Activated T-helper 1 cell treated with anti-CD3 and anti-CD28 coated beads, Interleukin-12 subunit alpha, Interleukin-12 subunit beta, Interleukin-2, Interleukin-4 antibody, amounts not matched to agents 30 ng/mL and 10 ng/mL and 1 ng/mL, durations not matched to agents 14 hours and 24 hours and 36 hours (primary cell): Measurements from ENCODE around the gene RAI1. TPM values are rescaled to one million over a fixed set of nuclear protein-coding genes. Genes with fewer than 3 reads are reported as not detected.
A peak's percentile ranks its signal among the peaks of the same experiment; 100 is the strongest.

Experiments
- DNase-seq: peaks from one replicate; pipeline ENCODE4 v3.0.0; 2021; ENCODE audit warnings: low spot score
- H3K27ac Mint-ChIP-seq: one replicate; pipeline ENCODE4 v1.8.0; 2021; ENCODE audit warnings: mild to moderate bottlenecking, mixed read lengths
- H3K27me3 Mint-ChIP-seq: one replicate; pipeline ENCODE4 v1.8.0; 2022; ENCODE audit warnings: mild to moderate bottlenecking, moderate library complexity, mixed read lengths; ENCODE audit not compliant: insufficient read depth
- H3K36me3 Mint-ChIP-seq: one replicate; pipeline ENCODE4 v1.8.0; 2021; ENCODE audit warnings: low read depth, mixed read lengths
- H3K4me1 Mint-ChIP-seq: one replicate; pipeline ENCODE4 v1.8.0; 2021; ENCODE audit warnings: low read depth, mixed read lengths
- H3K4me3 Mint-ChIP-seq: one replicate; pipeline ENCODE4 v1.8.0; 2021; ENCODE audit warnings: mild to moderate bottlenecking, moderate library complexity, mixed read lengths
- H3K9me3 Mint-ChIP-seq: one replicate; pipeline ENCODE4 v1.8.0; 2021; ENCODE audit warnings: mixed read lengths
- intact Hi-C: fragments of 100-400 bp; cut with micrococcal nuclease; formaldehyde crosslinking; loops from one replicate; pipeline ENCODE4 v1.15.1; 2024
- total RNA-seq: library from RNA; stranded (reverse); gene quantifications from 2 replicates; pipeline ENCODE4 v1.2.3, GENCODE V29; 2022

RAI1 gene
- total RNA-seq, 1 donor from 2014 or later = 31.1 TPM

- no peak for DNase-seq
- Mint-ChIP-seq H3K4me3 (no peak overlapping the region), H3K27ac (no peak overlapping the region), H3K27me3 (no peaks in the 10 kb centered on the region), H3K36me3 (peaks cover 2% of the 10 kb centered on the region), H3K4me1 (peaks cover 41% of the 10 kb centered on the region), H3K9me3 (no peaks in the 10 kb centered on the region)
- intact Hi-C loops = loop anchor here (5.0 to 10.0 kb wide), 4 partner anchors 97 to 710 kb away; partner anchors contain the start of genes ALKBH5, DRG2 and MPRIP
These were observed 73.7 kb downstream of the RAI1 start for GRCh38 chr17:17754719-17755686.

GRCh38 chr17:17755715-17756114 lies 74.5 kb downstream of the RAI1 start:
- peaks cover 2% of the 10 kb centered on the region for H3K36me3 Mint-ChIP-seq
- no peak overlapping the region for H3K4me3 Mint-ChIP-seq
- intact Hi-C loops = loop anchor here (10.0 kb wide), 1 partner anchor 711 kb away; the partner anchor contains the start of gene MPRIP
- no peaks in the 10 kb centered on the region for H3K9me3 Mint-ChIP-seq
- H3K27me3 Mint-ChIP-seq = no peaks in the 10 kb centered on the region
- peak overlapping the region; percentile 36 for H3K27ac Mint-ChIP-seq
- peaks cover 35% of the 10 kb centered on the region for H3K4me1 Mint-ChIP-seq
- no peak for DNase-seq

GRCh38 chr17:17757391-17757791 lies 76.1 kb downstream of the RAI1 start:
- intact Hi-C loops = loop anchor here (10.0 kb wide), 1 partner anchor 713 kb away; the partner anchor contains the start of gene MPRIP
- H3K27me3 Mint-ChIP-seq = no peaks in the 10 kb centered on the region
- peak overlapping the region; percentile 15 for H3K4me3 Mint-ChIP-seq
- no peak for DNase-seq
- no peaks in the 10 kb centered on the region for H3K9me3 Mint-ChIP-seq
- no peaks in the 10 kb centered on the region for H3K36me3 Mint-ChIP-seq
- no peak overlapping the region for H3K27ac Mint-ChIP-seq
- peaks cover 22% of the 10 kb centered on the region for H3K4me1 Mint-ChIP-seq

- Mint-ChIP-seq H3K4me1 (peaks cover 16% of the 10 kb centered on the region), H3K9me3 (no peaks in the 10 kb centered on the region), H3K4me3 (no peak overlapping the region), H3K36me3 (no peaks in the 10 kb centered on the region), H3K27ac (no peak overlapping the region), H3K27me3 (no peaks in the 10 kb centered on the region)
- no peak for DNase-seq
- intact Hi-C loops = loop anchor here (10.0 kb wide), 1 partner anchor 713 kb away; the partner anchor contains the start of gene MPRIP
These were observed 76.9 kb downstream of the RAI1 start for GRCh38 chr17:17757956-17758845.

- H3K9me3 Mint-ChIP-seq = no peaks in the 10 kb centered on the region
- intact Hi-C loops = loop anchor here (10.0 kb wide), 1 partner anchor 714 kb away; the partner anchor contains the start of gene MPRIP
These were observed 77.8 kb downstream of the RAI1 start for GRCh38 chr17:17758941-17759563.

GRCh38 chr17:17760350-17760749 lies 79.1 kb downstream of the RAI1 start:
- Mint-ChIP-seq H3K27me3 (no peaks in the 10 kb centered on the region), H3K9me3 (no peaks in the 10 kb centered on the region), H3K4me1 (peaks cover 16% of the 10 kb centered on the region), H3K36me3 (no peaks in the 10 kb centered on the region), H3K4me3 (no peak overlapping the region), H3K27ac (no peak overlapping the region)
- DNase-seq = no peak
- intact Hi-C loops = no loop called here

More at GRCh38 chr17:17758941-17759563, 77.8 kb downstream of the RAI1 start:
- Mint-ChIP-seq H3K27me3 (no peaks in the 10 kb centered on the region), H3K36me3 (no peaks in the 10 kb centered on the region), H3K4me1 (peaks cover 16% of the 10 kb centered on the region), H3K27ac (no peak overlapping the region), H3K4me3 (no peak overlapping the region)
- no peak for DNase-seq

- Mint-ChIP-seq H3K4me1 (peaks cover 16% of the 10 kb centered on the region), H3K4me3 (no peak overlapping the region), H3K27me3 (no peaks in the 10 kb centered on the region), H3K9me3 (no peaks in the 10 kb centered on the region), H3K36me3 (no peaks in the 10 kb centered on the region), H3K27ac (no peak overlapping the region)
- no peak for DNase-seq
- intact Hi-C loops = no loop called here
These were observed 79.8 kb downstream of the RAI1 start for GRCh38 chr17:17760872-17761550.

- no peak overlapping the region for H3K4me3 Mint-ChIP-seq
- intact Hi-C loops = no loop called here
- no peak overlapping the region for H3K27ac Mint-ChIP-seq
- H3K9me3 Mint-ChIP-seq = no peaks in the 10 kb centered on the region
- no peak for DNase-seq
- H3K36me3 Mint-ChIP-seq = no peaks in the 10 kb centered on the region
- no peaks in the 10 kb centered on the region for H3K27me3 Mint-ChIP-seq
- H3K4me1 Mint-ChIP-seq = peaks cover 7% of the 10 kb centered on the region
These were observed 80.9 kb downstream of the RAI1 start for GRCh38 chr17:17761894-17762743.

GRCh38 chr17:17762744-17763105 lies 81.5 kb downstream of the RAI1 start:
- no peak for DNase-seq
- H3K9me3 Mint-ChIP-seq = no peaks in the 10 kb centered on the region
- no peaks in the 10 kb centered on the region for H3K27me3 Mint-ChIP-seq
- intact Hi-C loops = no loop called here
- no peak overlapping the region for H3K27ac Mint-ChIP-seq
- peaks cover 1% of the 10 kb centered on the region for H3K4me1 Mint-ChIP-seq
- H3K36me3 Mint-ChIP-seq = no peaks in the 10 kb centered on the region
- H3K4me3 Mint-ChIP-seq = no peak overlapping the region

- intact Hi-C loops = no loop called here
- Mint-ChIP-seq H3K4me3 (no peak overlapping the region), H3K27me3 (no peaks in the 10 kb centered on the region), H3K27ac (no peak overlapping the region), H3K36me3 (no peaks in the 10 kb centered on the region), H3K4me1 (no peaks in the 10 kb centered on the region), H3K9me3 (no peaks in the 10 kb centered on the region)
- DNase-seq = no peak
These were observed 81.9 kb downstream of the RAI1 start for GRCh38 chr17:17763136-17763535.

GRCh38 chr17:17763734-17764133 lies 82.5 kb downstream of the RAI1 start:
- no peaks in the 10 kb centered on the region for H3K36me3 Mint-ChIP-seq
- intact Hi-C loops = no loop called here
- no peaks in the 10 kb centered on the region for H3K9me3 Mint-ChIP-seq
- H3K27me3 Mint-ChIP-seq = peaks cover 2% of the 10 kb centered on the region
- no peak for DNase-seq
- H3K4me1 Mint-ChIP-seq = no peaks in the 10 kb centered on the region
- no peak overlapping the region for H3K4me3 Mint-ChIP-seq
- H3K27ac Mint-ChIP-seq = no peak overlapping the region
